ENCODE data around the gene PGAM5.

Gene PGAM5

GRCh38 chr12:132710405-132711079, at the start of gene PGAM5:
TSS of gene PGAM5 (plus strand) at chr12:132710842. CDS start at chr12:132710877, 35 bp downstream.
- peak; percentile 77 to 90 for DNase-seq (ENCODE audit: extremely low read depth in 1 of 2, low read depth in 1 of 2)

GRCh38 chr12:132660996-132661395, 49.6 kb upstream of the PGAM5 start:
- DNase-seq (ENCODE audit: extremely low read depth in 1 of 2, low read depth in 1 of 2) = no peak

DNA sequence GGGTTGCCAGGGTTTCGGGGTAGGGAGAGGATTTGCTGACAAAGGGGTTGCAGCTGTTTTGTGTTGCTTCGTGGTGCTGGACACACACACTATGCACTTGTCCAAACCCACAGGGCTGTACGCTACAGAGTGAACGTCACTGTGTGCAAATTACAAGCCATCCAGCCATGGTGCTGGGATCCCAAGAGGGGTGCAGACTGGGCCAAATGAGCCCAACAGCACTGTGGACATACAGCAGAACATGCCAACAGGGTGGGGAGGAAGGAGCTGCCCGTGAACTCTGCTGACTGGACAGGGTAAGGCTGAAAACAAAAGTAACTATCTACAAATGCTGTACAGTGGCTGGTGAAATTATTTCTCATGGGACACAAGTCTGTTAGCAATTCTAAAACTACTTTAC, 48.7 kb upstream of the PGAM5 start:
- no peak for DNase-seq (ENCODE audit: extremely low read depth in 1 of 2, low read depth in 1 of 2)

DNA sequence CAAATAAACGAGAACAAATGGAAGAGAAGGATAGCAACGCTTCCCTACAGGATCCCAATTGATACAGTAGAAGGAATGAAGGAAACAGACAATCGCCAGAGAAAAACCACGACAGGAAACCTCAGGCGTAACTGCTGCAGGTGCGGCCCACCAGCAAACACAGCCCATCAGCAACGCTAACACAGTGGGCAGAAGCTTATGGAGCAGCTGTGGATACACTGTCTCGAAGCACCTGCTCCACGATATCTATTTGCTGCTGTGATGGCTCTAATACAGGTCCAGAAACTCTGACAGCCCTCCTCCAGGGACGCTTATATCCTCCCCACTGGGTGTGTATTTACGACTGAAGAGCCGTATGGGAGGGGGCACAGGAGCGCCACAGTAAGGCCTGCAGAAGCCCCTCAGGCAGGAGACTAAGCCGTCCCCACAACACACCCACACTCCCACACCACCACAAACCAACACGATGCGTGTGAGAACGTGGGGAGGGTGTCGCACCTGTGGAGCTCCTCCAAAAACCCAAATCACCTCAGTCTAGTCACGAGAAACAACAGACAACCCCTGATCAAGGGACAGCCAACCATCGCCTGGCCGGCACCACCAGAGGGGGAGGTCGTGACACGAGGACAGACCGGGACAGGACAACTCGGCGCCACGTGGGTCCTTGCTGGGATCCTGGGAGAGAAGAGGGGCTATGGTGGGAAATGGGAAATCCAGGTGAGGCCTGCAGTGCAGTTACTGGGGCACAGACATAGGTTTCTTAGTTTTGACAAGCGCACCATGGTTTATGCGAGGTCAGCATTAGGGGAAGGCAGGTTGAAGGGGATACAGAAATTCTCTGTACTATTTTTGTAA, 47.5 kb upstream of the PGAM5 start:
- DNase-seq (ENCODE audit: extremely low read depth in 1 of 2, low read depth in 1 of 2) = no peak

DNA sequence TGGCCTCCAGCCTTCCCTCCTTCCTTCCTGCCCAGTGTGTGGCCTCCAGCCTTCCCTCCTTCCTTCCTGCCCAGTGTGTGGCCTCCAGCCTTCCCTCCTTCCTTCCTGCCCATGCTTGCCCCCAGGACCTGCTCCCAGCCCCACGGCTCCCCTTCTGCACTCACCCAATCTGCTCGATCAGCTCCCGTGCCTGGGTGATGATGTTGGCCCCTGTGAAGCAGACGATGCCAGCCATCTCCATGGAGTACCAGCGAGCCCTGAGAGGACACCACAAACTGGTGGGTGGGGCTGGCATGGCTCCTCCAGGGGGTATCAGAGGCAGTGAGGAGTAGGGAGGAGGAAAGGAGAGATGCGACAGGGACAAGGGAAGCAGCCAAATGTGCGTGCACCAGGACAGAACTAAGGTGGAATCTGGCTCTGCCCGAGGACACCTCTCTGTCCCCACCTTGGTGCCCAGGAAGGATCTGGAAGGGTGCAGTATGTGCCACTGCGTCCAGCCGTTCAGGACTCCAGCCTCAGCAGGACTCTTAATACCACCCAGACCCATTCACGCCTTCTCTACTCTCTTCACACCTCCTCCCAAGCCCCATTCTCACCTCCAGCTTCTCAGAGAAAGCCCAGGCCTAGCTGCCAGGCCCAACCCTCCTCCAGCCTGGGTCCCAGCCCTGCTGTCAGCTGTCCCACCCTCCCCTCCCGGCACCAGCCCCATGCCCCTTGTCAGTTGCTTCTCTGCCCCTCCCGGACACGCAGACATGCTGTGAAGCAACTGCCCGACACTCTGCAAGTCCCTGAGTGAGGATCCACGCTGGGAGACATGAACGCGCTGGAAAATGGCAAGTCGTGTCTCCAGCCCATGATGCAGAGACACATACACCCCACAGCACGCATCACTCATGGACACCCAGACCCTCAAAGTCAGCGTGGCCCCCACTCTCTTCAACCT, 46.2 kb upstream of the PGAM5 start:
- DNase-seq (ENCODE audit: extremely low read depth in 1 of 2, low read depth in 1 of 2) = no peak

DNA sequence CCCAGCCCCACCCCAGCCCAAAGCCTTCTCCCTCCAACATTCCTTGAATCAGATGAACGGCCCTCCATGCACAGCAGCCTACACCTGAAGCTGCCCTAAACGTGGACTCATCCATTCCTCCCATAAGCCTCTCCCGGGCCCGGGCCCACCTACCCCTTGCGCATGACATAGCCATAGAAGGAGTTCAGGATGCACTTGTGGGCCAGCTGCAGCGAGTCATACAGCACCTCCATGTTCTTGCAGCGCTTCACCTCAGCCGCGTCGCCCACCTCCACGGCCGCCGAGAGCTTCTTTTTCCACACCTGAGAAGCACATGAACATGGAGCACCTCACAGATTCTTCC, 45.5 kb upstream of the PGAM5 start:
- no peak for DNase-seq (ENCODE audit: extremely low read depth in 1 of 2, low read depth in 1 of 2)

DNA sequence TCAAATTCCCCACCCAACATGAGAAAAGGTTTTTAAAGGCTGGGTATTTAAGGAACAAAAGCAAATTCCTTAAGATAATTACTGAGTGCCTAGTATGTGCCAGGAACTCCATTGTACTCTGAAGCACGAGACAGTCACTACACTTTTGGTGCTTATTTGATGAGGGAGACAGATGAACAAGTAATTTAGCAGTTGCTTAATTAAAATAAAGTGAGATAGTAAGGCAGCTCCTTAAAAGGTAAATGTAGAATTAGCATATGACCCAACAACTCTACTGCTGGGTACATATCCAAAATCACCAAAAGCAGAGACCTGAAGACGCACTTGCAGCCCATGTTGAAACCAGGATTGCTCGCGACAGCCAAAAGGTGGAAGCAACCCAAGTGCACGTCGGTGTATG, 44.8 kb upstream of the PGAM5 start:
- no peak for DNase-seq (ENCODE audit: extremely low read depth in 1 of 2, low read depth in 1 of 2)

- no peak for DNase-seq (ENCODE audit: extremely low read depth in 1 of 2, low read depth in 1 of 2)
These were observed 42.2 kb upstream of the PGAM5 start for GRCh38 chr12:132668191-132669088.

DNA sequence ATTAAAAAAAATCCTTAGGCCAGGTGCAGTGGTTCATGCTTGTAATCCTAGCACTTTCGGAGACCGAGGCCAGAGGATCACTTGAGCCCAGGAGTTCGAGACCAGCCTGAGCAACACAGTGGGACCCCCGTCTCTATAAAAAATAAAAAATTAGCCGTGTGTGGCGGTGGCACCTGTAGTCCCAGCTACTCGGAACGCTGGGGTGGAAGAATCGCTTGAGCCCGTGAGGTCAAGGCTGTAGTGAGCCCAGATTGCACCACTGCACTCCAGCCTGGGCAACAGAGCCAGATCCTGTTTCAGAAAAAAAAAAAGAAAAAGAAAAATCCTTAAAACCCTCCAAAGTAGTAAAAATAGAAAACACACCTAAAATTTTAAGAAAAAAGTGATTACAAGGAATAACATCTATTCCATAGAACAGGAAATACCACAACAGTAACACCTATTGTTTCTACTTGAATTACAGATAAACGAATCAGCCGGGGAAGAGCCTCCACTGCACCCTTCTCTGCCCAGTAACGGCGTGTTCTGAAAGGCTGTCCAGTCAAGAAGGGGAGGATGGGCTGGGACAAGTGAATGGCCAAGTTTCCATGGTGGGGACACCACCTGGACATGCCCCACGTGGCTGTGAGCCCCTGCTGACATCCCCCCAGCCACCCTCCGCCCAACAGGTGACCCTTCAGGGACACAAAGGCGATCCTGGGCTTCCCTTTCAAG, 41.3 kb upstream of the PGAM5 start:
- no peak for DNase-seq (ENCODE audit: extremely low read depth in 1 of 2, low read depth in 1 of 2)

GRCh38 chr12:132672116-132672515, 38.5 kb upstream of the PGAM5 start:
- DNase-seq (ENCODE audit: extremely low read depth in 1 of 2, low read depth in 1 of 2) = no peak

DNA sequence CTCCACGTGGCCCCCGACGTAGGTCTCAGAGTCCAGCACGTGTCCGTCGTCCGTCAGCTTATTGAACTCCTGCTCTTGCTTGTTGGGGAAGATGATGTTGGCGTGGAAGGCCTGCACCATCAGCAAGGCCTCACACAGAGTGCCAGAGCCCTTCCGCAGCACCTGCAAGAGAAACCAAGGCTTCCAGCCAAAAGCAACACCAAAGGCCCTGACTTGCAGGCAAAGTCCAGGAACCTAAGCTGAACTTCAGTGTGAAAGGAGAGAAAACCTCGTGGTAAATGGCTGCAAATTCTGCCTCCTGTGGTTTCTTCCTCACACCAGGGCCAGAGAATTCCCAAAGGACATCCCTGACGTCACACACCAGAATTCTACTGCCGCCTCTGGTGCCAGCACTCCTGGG, 38.0 kb upstream of the PGAM5 start:
- DNase-seq (ENCODE audit: extremely low read depth in 1 of 2, low read depth in 1 of 2) = no peak

DNA sequence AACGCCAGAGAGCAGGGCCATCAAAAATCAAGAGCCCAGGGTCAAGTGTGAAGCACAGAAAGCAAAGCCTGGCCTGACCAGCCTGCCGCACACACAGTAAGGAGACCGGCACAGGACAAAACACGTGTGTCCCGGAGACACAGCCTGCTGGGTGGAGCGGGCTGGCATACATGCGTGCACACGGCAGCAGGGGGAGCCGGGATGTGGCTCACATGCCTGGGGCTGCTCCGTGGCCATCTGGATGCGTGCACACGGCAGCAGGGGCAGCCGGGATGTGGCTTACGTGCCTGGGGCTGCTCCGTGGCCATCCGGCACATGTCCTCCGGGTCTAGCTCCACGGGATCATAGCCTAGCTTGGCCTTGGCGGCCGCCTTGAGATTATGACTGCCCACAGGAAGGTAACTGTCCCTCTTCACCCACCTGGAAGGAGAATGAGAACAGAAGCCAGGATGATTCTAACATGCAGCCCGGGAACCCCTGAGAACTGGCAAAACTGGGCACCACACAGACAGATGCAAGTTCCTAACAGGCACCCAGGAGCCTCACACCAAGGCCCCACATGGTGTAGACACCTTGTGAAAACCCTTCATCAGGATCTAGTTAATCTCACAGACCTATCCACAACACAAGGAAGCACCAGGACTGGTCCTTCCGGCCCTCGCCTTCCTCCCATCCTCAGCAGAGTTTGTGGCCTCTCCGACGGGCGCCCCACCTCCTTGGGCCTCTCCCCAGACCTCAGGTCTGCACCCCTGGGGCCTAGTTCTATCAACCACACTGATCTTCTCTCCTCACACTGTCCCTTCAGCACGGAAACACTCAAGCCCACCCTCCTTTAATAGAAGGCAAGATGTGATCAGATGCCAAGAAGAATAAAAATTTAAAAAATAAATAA, 37.1 kb upstream of the PGAM5 start:
- no peak for DNase-seq (ENCODE audit: extremely low read depth in 1 of 2, low read depth in 1 of 2)

- no peak for DNase-seq (ENCODE audit: extremely low read depth in 1 of 2, low read depth in 1 of 2)
These were observed 36.1 kb upstream of the PGAM5 start for GRCh38 chr12:132674561-132674960.

DNA sequence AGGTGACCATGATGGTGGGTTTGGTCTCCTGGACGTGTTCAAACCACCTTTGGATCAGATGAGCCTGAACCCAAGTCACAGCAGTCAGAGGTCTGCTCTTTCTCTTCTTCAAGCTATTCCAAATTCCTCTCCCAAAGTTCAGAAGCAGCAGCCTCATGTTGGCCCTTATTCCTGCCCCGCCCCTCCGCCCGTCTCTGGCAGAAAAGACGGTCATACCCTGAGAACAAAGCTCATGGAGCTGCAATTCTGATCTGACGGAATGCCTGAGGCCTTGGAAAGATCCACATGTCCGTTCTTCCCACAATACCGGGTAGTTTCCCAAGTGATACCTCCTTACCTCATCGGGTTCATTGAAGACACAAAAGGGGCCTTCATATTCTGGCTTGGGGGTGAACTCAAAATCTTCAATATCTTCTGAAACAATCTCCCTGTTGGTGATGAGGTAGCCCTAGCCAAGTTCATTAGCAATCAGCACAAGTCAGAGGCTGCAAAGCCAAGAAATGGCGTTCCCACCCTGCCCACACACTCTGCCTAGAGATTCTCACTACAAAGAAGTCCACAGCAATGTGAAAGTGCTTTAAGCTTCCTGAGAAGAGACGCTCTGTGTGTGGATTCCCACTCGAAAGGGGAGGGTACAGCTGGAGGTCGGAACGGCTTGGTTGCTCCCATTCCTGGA, 34.7 kb upstream of the PGAM5 start:
- DNase-seq (ENCODE audit: extremely low read depth in 1 of 2, low read depth in 1 of 2) = no peak

GRCh38 chr12:132677492-132677891, 33.1 kb upstream of the PGAM5 start:
- no peak for DNase-seq (ENCODE audit: extremely low read depth in 1 of 2, low read depth in 1 of 2)

- no peak for DNase-seq (ENCODE audit: extremely low read depth in 1 of 2, low read depth in 1 of 2)
These were observed 25.2 kb upstream of the PGAM5 start for GRCh38 chr12:132685400-132685799.

DNA sequence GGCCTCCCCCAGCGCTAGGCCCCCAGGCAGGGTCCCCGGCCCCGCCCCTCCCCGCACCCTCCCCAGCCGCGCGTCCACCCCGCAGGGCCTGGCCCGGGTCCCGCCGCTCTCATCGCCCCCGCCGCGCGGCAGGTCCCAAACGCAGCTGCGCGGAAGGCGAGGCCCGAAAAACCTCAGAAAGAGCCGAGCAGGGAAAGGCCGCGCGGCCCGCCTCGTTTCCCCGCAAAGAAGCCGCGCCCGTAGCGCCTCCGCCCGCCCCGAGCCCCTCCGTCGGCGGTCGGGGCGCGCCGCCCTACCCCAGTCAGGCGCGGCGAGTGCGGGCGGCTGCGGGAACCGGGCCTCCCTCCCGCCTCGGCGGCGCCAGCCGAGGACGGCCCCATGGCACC, 23.8 kb upstream of the PGAM5 start:
- DNase-seq (ENCODE audit: extremely low read depth in 1 of 2, low read depth in 1 of 2) = no peak
